Measurements from ENCODE around the gene CPT2.
"Not testable (repeated sequence)": the region's sequence is repeated elsewhere in the genome, so short reads cannot be mapped to it uniquely, and the experiment has no call there.

Gene CPT2

DNA sequence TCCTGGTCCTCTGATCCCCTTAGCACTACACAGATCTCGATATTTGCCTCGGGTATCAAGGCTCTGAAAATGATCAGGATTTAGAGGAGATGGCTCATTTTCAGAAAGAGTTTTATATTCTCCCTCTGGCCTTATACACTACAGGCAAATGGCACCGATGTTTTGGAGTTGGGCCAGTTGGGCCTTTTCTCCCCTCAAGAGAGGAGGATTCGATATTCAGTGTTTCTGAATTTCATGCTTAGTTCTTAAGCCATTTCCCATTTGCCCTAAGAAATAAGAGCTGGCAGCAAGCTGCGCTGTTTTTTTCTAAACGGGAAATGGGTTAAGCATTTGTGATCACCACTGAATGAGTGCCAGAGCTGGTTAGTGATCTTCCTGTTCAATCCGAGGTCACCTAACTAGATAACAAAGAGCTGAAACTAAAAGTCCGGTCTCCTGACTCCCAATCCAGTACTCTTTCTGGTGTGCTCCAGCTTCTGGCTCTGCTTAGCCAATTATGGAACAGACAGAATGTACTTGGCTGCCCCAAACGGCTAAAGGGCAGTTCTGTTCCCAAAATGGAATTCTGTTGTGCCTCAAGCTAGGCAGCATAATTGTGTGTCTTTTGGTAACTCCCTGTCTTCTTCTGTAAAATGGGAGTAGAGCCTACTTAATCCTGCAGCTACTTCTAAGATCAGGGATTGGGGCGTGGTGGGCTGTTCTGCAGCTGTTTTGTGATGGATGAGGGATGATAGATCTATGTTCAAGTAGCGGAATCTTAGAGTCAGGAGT is 1.2 kb upstream of the CPT2 start:
- H3K9me3 Mint-ChIP-seq (ENCODE audit: low read depth) = no peaks in the 10 kb centered on the region
- no peaks in the 10 kb centered on the region for H3K36me3 Mint-ChIP-seq
- no peak overlapping the region for H3K4me3 Mint-ChIP-seq
- no peaks in the 10 kb centered on the region for H3K27me3 Mint-ChIP-seq
- no peak overlapping the region for H3K27ac Mint-ChIP-seq
- H3K4me1 Mint-ChIP-seq (ENCODE audit: low read depth) = peaks cover 27% of the 10 kb centered on the region

DNA sequence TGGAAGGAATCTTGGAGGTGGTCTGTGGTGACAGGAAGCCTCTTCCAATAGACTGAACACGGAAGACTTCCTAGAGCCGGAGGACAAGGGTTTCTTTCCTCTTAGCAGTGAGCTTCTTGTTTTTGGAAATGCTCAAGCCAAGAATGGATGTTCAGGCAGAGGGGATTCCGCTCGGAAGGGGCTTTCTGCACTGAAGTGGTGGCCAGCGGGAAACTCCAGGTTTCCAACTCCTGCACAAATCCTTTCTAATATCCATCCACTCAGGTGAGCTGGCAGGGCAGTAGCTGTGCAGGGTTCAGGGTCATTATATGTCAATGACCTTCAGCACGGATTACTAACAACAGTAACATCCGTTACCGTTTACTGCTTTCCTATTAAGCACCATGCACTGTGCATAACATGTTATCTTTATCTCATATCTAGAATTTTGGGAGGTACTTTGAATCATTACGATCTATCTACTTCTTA is 573 bp upstream of the CPT2 start:
- H3K4me1 Mint-ChIP-seq (ENCODE audit: low read depth) = peaks cover 27% of the 10 kb centered on the region
- H3K36me3 Mint-ChIP-seq = no peaks in the 10 kb centered on the region
- peak overlapping the region; percentile 92 for H3K27ac Mint-ChIP-seq
- no peaks in the 10 kb centered on the region for H3K9me3 Mint-ChIP-seq (ENCODE audit: low read depth)
- H3K27me3 Mint-ChIP-seq = no peaks in the 10 kb centered on the region
- H3K4me3 Mint-ChIP-seq = peak overlapping the region; percentile 82

DNA sequence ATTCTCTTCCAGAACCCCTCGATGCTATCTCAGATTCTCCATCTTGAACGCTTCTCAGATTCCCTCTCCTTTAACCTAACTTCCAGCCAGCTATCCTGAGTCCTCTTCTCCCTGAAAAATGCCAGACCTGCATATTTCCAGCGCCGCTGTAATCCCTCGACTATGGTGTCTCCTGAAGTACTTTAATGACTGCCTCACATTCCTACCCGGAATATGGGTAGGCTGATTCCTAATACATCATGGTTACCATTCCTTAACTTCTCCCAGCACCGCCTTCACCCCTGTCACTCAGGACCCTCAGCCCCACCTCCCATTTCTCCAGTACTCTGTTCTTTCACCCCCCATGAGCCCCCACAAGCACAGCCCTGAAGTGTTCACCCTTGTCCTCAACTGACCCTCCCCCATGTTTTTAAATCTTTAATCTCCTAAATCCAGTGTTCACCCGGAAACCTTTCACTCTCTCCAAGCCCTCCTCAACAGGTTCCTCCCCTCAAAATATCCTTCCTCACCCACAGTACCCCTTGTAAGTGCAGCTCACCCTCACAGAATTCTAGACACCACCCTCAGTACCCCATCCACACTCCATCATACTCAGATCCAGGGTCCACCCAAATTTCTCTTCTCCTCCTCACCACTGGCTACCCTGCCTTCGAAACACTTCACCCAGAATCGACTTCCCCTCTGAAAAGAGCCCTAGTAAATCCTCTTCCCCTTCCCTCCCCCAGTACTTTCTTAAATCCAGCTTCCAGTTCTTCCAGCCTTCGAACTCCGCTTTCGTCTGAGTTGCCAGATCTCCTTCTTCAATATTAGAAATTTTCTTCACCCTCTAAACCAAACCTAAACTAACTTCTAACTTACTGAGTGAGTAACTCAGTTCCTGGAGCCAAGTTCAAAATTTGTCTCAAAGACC is 922 bp downstream of the CPT2 start:
- Mint-ChIP-seq H3K36me3 (peaks cover 2% of the 10 kb centered on the region), H3K4me1 (ENCODE audit: low read depth) (peaks cover 27% of the 10 kb centered on the region), H3K9me3 (ENCODE audit: low read depth) (no peaks in the 10 kb centered on the region), H3K27ac (peak overlapping the region; percentile 97), H3K27me3 (no peaks in the 10 kb centered on the region), H3K4me3 (peak overlapping the region; percentile 97)

DNA sequence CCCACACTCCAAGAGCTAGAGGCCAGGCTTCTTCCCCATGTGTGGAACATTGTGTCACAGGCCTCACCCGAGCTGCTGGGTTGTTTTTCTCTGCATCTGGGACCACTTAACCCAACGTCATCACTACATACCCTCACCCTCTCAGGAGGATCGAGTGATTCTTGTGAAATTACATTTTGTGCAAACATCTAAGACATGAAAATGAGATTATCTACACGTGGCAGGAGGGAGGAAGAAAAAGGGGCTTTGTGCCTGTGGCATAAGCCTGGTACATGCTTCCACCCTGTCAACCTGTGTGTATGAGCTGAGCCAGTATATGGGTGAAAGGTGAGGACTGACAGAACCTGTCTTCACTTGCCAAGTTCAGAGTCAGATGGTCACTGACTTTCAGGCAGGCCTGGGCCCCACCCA is 1.6 kb downstream of the CPT2 start:
- Mint-ChIP-seq H3K27me3 (no peaks in the 10 kb centered on the region), H3K9me3 (ENCODE audit: low read depth) (no peaks in the 10 kb centered on the region), H3K4me3 (peak overlapping the region; percentile 97), H3K36me3 (peaks cover 8% of the 10 kb centered on the region), H3K27ac (peak overlapping the region; percentile 97), H3K4me1 (ENCODE audit: low read depth) (peaks cover 27% of the 10 kb centered on the region)

DNA sequence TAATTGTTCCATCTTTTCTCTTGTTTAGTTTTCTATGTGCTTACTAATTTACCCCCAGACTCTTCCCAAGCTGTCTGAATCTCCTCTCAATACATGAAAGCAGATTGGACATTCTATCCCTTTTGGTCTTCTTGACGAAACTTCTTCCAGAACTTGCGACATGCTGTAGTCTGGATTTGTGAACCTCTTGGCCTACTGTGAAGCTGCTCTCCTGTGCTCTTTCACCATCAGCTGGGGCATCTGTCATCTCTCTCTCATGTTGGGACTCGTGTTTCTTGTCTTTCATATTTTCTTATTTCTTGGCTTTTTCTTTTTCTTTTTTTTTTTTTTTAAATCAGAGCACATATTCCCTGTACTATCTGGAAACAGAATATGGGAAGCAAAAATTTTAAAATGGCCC is 6.8 kb downstream of the CPT2 start:
- peaks cover 41% of the 10 kb centered on the region for H3K36me3 Mint-ChIP-seq

DNA sequence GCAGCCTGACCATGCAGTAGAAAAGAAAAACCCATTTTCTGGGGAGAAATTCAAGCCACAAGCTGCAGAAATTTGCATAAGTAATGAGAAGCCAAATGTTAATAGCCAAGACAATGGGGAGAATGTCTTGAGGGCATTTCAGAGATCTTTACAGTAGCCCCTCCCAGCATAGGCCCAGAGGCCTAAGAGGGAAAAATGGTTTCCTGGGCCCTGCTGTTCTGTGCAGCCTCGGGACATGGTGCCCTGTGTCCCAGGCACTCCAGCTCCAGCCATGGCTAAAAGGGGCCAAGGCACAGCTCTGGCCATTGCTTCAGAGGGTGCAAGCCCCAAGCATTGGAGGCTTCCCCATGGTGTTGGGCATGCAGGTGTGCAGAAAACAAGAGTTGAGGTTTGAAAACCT is 8.9 kb downstream of the CPT2 start:
- H3K27ac Mint-ChIP-seq; H3K9me3 Mint-ChIP-seq (ENCODE audit: low read depth); H3K4me3 Mint-ChIP-seq; H3K4me1 Mint-ChIP-seq (ENCODE audit: low read depth); H3K27me3 Mint-ChIP-seq: not testable (repeated sequence)
- peaks cover 43% of the 10 kb centered on the region for H3K36me3 Mint-ChIP-seq

More for the DNA sequence above, 6.8 kb downstream of the CPT2 start:
- H3K4me1 Mint-ChIP-seq (ENCODE audit: low read depth) = peaks cover 12% of the 10 kb centered on the region
- no peak overlapping the region for H3K4me3 Mint-ChIP-seq
- no peaks in the 10 kb centered on the region for H3K27me3 Mint-ChIP-seq
- H3K27ac Mint-ChIP-seq = no peak overlapping the region
- H3K9me3 Mint-ChIP-seq (ENCODE audit: low read depth) = peaks cover 4% of the 10 kb centered on the region

DNA sequence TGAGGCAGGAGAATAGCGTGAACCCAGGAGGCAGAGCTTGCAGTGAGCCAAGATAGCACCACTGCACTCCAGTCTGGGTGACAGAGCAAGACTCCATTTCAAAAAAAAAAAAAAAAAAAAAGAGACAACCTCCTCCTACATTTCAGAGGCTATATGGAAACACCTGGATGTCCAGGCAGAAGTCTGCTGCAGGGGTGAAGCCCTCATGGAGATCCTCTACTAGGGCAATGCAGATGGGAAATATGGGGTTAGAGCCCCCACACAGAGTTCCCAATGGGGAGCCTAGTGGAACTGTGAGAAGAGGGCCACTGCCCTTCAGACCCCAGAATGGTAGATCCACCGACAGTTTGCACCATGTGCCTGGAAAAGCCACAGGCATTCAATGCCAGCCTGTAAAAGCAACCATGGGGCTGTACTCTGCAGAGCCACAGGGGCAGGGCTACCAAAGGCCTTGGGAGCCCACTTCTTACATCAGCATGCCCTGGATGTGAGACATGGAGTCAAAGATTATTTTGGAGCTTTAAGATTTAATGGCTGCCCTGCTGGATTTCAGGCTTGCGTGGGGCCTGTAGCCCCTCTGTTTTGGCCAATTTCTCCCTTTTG is 9.6 kb downstream of the CPT2 start:
- H3K4me1 Mint-ChIP-seq (ENCODE audit: low read depth); H3K9me3 Mint-ChIP-seq (ENCODE audit: low read depth); H3K27ac Mint-ChIP-seq; H3K27me3 Mint-ChIP-seq; H3K4me3 Mint-ChIP-seq: not testable (repeated sequence)
- peaks cover 43% of the 10 kb centered on the region for H3K36me3 Mint-ChIP-seq

DNA sequence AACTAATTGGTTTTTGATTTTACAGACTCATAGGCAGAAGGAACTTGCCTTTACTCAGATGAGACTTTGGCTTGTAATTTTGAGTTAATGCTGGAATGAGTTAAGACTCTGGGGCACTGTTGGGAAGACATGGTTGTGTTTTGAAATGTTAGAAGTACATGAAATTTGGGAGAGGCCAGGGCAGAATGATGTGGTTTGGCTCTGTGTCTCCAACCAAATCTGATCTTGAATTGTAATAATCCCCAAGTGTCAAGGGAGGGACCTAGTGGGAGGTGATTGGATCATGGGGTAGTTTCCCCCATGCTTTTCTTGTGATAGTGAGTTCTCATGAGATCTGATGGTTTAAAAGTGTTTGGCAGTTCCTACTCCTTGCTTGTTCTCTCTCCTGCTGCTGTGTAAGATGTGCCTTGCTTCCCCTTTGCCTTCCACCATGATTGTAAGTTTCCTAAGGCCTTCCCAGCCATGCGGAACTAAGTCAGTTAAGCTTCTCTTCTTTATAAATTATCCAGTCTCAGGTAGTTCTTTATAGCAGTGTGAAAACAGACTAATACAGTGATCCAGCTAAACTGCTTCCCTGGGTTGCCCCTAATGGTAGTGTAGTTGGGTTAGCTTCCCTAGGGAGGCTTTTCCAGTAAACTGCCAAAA is 10.2 kb downstream of the CPT2 start:
- Mint-ChIP-seq H3K27ac (no peak overlapping the region), H3K4me3 (no peak overlapping the region), H3K36me3 (peaks cover 43% of the 10 kb centered on the region), H3K9me3 (ENCODE audit: low read depth) (peaks cover 4% of the 10 kb centered on the region), H3K4me1 (ENCODE audit: low read depth) (peaks cover 3% of the 10 kb centered on the region), H3K27me3 (no peaks in the 10 kb centered on the region)

DNA sequence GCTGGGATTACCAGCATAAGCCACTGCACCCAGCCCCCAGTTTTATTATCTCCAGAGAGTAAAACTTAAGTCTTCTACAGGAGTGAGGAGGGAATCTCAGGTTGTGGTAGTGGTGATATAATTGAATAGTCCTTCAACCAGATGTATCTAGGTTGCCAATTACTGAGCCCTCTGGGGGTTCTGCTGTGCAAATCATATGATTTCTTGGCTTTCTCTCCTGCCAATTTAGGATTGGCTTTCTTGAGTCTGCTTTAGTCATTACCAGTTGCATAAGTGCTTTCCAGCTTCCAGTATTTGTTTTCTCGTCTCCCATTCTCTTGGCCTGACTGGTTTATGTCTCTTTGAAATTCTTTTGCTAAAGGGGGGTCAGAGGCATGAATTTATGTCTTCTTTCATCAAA is 11.1 kb downstream of the CPT2 start:
- H3K27me3 Mint-ChIP-seq = no peaks in the 10 kb centered on the region
- H3K27ac Mint-ChIP-seq = no peak overlapping the region
- no peak overlapping the region for H3K4me3 Mint-ChIP-seq
- peaks cover 3% of the 10 kb centered on the region for H3K4me1 Mint-ChIP-seq (ENCODE audit: low read depth)
- peaks cover 41% of the 10 kb centered on the region for H3K36me3 Mint-ChIP-seq
- peaks cover 4% of the 10 kb centered on the region for H3K9me3 Mint-ChIP-seq (ENCODE audit: low read depth)

DNA sequence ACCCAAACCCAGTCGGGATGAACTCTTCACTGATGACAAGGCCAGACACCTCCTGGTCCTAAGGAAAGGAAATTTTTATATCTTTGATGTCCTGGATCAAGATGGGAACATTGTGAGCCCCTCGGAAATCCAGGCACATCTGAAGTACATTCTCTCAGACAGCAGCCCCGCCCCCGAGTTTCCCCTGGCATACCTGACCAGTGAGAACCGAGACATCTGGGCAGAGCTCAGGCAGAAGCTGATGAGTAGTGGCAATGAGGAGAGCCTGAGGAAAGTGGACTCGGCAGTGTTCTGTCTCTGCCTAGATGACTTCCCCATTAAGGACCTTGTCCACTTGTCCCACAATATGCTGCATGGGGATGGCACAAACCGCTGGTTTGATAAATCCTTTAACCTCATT is 13.7 kb downstream of the CPT2 start:
- Mint-ChIP-seq H3K4me1 (ENCODE audit: low read depth) (no peaks in the 10 kb centered on the region), H3K27ac (no peak overlapping the region), H3K9me3 (ENCODE audit: low read depth) (no peaks in the 10 kb centered on the region), H3K27me3 (no peaks in the 10 kb centered on the region), H3K4me3 (no peak overlapping the region), H3K36me3 (peaks cover 17% of the 10 kb centered on the region)

DNA sequence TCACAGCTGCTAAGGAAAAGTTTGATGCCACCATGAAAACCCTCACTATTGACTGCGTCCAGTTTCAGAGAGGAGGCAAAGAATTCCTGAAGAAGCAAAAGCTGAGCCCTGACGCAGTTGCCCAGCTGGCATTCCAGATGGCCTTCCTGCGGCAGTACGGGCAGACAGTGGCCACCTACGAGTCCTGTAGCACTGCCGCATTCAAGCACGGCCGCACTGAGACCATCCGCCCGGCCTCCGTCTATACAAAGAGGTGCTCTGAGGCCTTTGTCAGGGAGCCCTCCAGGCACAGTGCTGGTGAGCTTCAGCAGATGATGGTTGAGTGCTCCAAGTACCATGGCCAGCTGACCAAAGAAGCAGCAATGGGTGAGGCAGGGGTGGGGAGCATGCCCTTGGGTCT is 14.3 kb downstream of the CPT2 start:
- H3K27ac Mint-ChIP-seq = no peak overlapping the region
- no peaks in the 10 kb centered on the region for H3K9me3 Mint-ChIP-seq (ENCODE audit: low read depth)
- H3K4me1 Mint-ChIP-seq (ENCODE audit: low read depth) = no peaks in the 10 kb centered on the region
- no peaks in the 10 kb centered on the region for H3K27me3 Mint-ChIP-seq
- H3K36me3 Mint-ChIP-seq = peaks cover 16% of the 10 kb centered on the region
- no peak overlapping the region for H3K4me3 Mint-ChIP-seq

DNA sequence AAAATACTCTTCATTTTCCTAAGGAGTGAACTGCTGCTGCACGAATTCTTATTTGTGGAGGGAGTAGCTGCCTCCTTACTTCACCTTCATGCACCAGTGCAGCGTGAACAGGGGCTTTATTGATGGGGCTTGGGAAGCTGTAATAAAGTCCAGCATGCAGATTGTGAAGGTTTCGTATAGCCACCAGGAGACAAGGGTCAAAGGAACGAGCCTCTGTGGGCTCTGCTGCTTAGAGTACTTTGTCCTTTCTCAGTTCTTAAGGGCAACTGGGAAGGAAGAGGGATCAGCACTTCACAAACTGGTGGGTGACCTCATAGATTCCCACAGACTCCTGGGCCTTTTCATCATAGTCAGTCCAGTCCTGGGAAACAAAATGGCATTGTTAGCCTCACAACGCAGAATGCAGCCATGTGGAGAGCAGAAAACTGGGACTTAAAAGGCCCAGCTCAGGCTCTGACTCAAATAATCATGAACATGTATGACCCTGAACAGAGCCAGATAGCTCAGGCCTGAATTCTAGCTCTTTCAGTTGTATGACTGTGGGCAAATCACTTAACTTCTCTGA is 17.8 kb downstream of the CPT2 start:
- Mint-ChIP-seq H3K4me3 (no peak overlapping the region), H3K27me3 (no peaks in the 10 kb centered on the region), H3K36me3 (peaks cover 2% of the 10 kb centered on the region), H3K9me3 (ENCODE audit: low read depth) (no peaks in the 10 kb centered on the region), H3K27ac (no peak overlapping the region), H3K4me1 (ENCODE audit: low read depth) (peaks cover 12% of the 10 kb centered on the region)

DNA sequence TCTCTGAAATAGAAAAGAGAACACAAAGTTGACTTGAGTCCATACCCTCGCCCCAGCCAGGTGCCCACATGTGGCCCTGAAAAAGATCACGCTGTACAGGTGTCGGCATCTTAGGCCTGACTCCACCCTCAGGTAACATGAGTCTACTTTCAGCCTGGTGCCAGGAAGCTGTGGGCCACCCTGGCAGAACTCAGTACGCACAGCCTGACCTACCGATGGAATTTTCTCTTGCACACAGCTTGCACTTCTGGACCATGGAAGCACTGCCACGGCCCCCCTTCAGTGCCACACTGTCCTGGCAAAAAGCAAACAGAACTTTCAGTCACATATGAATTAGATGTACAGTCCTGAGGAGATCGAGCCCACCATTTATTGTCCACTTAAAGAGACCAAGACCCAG is 21.6 kb downstream of the CPT2 start:
- peaks cover 15% of the 10 kb centered on the region for H3K4me1 Mint-ChIP-seq (ENCODE audit: low read depth)
- H3K27me3 Mint-ChIP-seq = no peaks in the 10 kb centered on the region
- H3K36me3 Mint-ChIP-seq = no peaks in the 10 kb centered on the region
- no peaks in the 10 kb centered on the region for H3K9me3 Mint-ChIP-seq (ENCODE audit: low read depth)
- H3K4me3 Mint-ChIP-seq = peak overlapping the region; percentile 52
- H3K27ac Mint-ChIP-seq = peak overlapping the region; percentile 96

DNA sequence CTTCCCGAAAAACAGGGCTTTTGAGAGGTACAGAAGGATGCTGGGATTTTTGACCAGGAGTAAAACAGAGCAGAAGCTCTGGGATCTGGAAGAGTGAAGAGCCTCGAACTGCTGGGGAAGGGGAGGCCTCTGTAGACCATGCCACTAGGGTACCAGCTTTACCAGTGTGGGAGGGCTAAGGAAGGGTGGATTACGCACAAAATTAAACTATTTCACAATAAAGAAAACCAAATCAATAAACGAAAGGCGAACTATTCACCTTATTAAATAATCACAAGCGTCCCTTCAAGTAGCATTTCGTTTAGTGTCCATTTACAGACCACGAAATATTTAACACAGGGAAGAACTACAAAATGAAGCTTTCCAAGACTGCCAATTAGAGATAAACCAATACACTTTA is 23.1 kb downstream of the CPT2 start:
- H3K27me3 Mint-ChIP-seq = no peaks in the 10 kb centered on the region
- no peaks in the 10 kb centered on the region for H3K36me3 Mint-ChIP-seq
- H3K27ac Mint-ChIP-seq = peak overlapping the region; percentile 96
- no peaks in the 10 kb centered on the region for H3K9me3 Mint-ChIP-seq (ENCODE audit: low read depth)
- peak overlapping the region; percentile 92 for H3K4me3 Mint-ChIP-seq
- H3K4me1 Mint-ChIP-seq (ENCODE audit: low read depth) = peaks cover 15% of the 10 kb centered on the region
